ENCODE data around the gene C22orf42.
"Not testable (repeated sequence)": the region's sequence is repeated elsewhere in the genome, so short reads cannot be mapped to it uniquely, and the experiment has no call there.

Gene C22orf42

GRCh38 chr22:32183625-32184024 is 24.5 kb upstream of the C22orf42 start:
- DNase-seq, result no peak

- no peak for DNase-seq
Observed at GRCh38 chr22:32181043-32181442, 21.9 kb upstream of the C22orf42 start.

- DNase-seq, result no peak
Observed at GRCh38 chr22:32177221-32177765, 18.2 kb upstream of the C22orf42 start.

- no peak for DNase-seq
Observed at GRCh38 chr22:32175683-32176644, 16.9 kb upstream of the C22orf42 start.

- DNase-seq, result no peak
Observed at GRCh38 chr22:32175115-32175514, 16.0 kb upstream of the C22orf42 start.

GRCh38 chr22:32165681-32166080 is 6.6 kb upstream of the C22orf42 start:
- DNase-seq, result no peak

- DNase-seq, result no peak
Observed at GRCh38 chr22:32164075-32164860, 5.2 kb upstream of the C22orf42 start.

GRCh38 chr22:32160411-32160810 is 1.3 kb upstream of the C22orf42 start:
- DNase-seq, result not testable (repeated sequence)

- not testable (repeated sequence) for DNase-seq
Observed at GRCh38 chr22:32157632-32158031, 1.5 kb downstream of the C22orf42 start.

- not testable (repeated sequence) for DNase-seq
Observed at GRCh38 chr22:32154727-32155126, 4.4 kb downstream of the C22orf42 start.

GRCh38 chr22:32151641-32152040 is 7.5 kb downstream of the C22orf42 start:
- peak in 1 of 2 donors; percentile 35 for DNase-seq

GRCh38 chr22:32150647-32151046 is 8.5 kb downstream of the C22orf42 start:
- not testable (repeated sequence) for DNase-seq

GRCh38 chr22:32148372-32148771 is 10.7 kb downstream of the C22orf42 start:
- DNase-seq, result not testable (repeated sequence)

- DNase-seq, result not testable (repeated sequence)
Observed at GRCh38 chr22:32147128-32147527, 12.0 kb downstream of the C22orf42 start.

- peak; percentile 25 to 65 for DNase-seq
Observed at GRCh38 chr22:32144496-32145274, 14.4 kb downstream of the C22orf42 start.

- DNase-seq, result no peak
Observed at GRCh38 chr22:32142600-32142999, 16.5 kb downstream of the C22orf42 start.

- peak in 1 of 2 donors; percentile 40 for DNase-seq
Observed at GRCh38 chr22:32140688-32141087, 18.4 kb downstream of the C22orf42 start.

- not testable (repeated sequence) for DNase-seq
Observed at GRCh38 chr22:32138576-32138975, 20.5 kb downstream of the C22orf42 start.

- peak; percentile 70 to 88 for DNase-seq
Observed at GRCh38 chr22:32137731-32138324, 21.3 kb downstream of the C22orf42 start.

- DNase-seq, result not testable (repeated sequence)
Observed at GRCh38 chr22:32136881-32137280, 22.2 kb downstream of the C22orf42 start.

- not testable (repeated sequence) for DNase-seq
Observed at GRCh38 chr22:32135958-32136357, 23.1 kb downstream of the C22orf42 start.

GRCh38 chr22:32134796-32135195 is 24.3 kb downstream of the C22orf42 start:
- DNase-seq, result not testable (repeated sequence)

All from CD4-positive, alpha-beta T cell treated with Interleukin-4 for 1 hour (primary cell).